Activated CD4-positive, CD25-positive, alpha-beta regulatory T cell treated with anti-CD3 and anti-CD28 coated beads, Interleukin-2, amount 50 U/mL, for 72 hours (primary cell): ENCODE results near the gene ADCY4.
A peak's percentile ranks its signal among the peaks of the same experiment; 100 is the strongest.
"Not testable (repeated sequence)": the region's sequence is repeated elsewhere in the genome, so short reads cannot be mapped to it uniquely, and the experiment has no call there.

Experiments
- DNase-seq: peaks from one replicate; pipeline ENCODE4 v3.0.0; 2021

ADCY4 gene

GRCh38 chr14:24337824-24338175 lies 2.9 kb upstream of the ADCY4 start:
- DNase-seq = no peak

GRCh38 chr14:24337144-24337823 lies 2.4 kb upstream of the ADCY4 start:
- DNase-seq = no peak

DNA sequence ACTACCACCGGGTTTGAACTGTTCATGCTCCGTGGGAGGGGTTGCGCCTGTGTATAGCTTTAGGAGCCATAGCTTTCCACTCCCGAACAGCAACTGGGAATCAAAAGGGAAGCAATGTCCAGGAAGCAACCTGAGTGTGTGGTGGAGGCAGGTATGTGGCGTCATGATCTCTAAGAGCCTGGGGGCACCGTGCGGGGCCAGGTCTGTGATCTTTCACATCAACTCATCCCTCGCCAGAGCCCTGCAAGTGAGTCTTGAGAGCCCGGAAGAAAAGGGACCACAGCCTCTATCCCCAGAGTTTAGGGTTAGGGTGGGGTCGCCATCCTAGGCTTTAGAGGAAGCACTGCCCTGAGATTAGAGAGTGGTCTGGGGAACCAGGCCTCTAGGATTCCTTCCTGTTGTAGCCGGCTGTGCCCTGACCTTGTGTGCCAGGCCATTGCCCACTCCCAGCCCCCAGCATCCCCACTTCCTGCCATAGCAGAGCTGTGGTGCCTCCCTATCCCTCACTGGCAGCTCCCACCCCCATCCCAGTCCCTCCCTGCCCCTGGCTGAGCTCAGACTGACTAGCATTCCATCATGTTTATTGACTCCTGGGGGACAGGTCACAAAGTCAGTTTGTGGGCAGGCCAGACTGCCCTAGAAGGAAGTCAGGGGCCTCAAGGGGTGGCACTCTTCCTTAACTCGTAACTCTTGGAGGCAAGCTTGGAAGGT lies 745 bp upstream of the ADCY4 start:
- DNase-seq = no peak

DNA sequence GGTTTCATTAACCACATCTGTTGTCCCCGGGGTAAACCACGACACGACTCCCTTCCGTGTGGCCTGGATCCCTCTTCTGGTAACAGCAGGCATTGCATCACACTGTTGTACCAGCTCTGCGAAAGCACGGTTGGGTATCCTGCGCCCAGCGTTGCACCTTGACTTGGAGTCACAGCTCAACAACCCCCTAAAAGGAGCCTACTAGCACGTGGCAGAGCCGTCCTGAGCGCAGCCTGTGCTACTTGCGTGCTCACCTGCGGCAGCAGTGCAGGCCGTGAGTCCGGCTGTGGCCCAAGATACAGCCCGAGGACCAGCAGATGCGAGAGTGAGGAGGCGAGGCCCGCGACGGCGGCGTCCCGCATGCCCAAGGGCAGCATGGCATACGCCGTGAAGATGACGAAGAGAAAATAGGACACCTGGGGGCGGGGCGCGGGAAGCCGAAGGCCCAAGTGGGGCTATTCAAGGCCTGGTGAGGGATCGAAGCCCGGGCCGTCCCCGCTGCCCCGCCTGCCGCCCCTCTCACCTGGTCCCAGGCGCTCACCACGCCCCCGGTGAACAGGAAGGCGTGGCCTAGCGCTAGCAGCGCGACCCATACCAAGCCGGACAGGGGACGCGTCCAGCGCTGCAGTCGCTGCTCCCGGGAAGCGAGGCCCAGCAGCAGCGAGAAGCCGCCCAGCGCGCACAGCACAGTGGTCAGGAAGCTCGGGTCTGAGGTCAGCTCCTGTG lies 2.4 kb downstream of the ADCY4 start:
- peak; percentile 73 for DNase-seq

DNA sequence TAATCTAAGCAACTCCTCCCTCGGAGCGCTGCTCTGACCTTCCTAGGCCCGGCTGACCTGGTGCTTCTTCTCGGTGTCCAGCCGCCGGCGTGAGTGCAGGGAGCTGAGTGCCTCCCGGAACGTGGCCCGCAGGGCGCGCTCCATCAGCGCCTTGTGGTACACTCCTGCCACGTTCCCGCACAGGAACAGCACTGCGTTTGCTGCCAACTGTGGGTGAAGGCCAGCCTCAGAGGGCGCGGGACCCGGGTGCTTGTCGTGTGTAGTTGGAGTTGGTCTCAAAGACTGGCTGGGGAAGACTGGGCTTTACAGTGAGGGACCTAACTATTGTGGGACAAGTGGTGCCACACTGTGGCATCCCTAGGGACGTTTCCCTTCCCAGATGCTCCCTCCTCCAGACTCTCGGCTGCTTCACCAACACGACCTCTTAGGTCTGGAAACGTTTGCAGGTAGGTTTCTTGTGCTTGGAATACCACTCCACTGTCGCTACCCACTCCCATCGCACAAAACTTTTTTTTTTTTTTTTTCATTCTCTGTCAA lies 3.1 kb downstream of the ADCY4 start:
- no peak for DNase-seq

DNA sequence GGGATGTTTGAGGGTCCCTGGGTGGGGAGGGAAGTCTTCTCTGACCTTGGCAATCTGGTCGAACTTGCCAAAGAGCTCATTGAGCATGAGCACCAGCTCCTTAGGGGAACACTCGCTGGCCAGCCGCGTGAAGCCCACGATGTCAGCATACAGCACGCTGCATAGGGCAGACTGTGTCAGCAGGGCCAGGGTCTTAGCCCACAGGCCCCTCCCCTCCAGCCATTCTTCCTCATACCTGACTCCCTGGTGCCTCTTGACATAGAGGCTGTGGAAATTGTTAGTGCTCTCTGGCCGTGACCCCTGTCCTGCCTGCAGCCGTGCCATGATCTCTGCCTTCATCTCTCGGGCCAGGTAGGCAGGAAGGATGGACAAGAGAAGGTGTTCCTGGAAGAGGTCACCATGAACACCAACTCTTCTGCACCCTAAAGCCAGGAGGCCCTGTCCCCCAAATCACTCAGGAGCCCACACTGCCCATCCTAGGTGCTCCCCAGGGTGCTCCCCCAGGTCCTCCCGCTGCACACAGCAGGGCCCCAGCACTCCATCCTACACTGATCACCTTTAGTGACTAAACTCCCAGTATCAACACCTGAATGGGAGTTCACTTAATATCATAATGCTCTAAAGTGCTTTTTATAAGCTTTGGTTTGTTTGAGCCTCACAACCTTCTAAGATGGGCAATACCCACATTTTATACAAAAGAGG lies 3.7 kb downstream of the ADCY4 start:
- no peak for DNase-seq

DNA sequence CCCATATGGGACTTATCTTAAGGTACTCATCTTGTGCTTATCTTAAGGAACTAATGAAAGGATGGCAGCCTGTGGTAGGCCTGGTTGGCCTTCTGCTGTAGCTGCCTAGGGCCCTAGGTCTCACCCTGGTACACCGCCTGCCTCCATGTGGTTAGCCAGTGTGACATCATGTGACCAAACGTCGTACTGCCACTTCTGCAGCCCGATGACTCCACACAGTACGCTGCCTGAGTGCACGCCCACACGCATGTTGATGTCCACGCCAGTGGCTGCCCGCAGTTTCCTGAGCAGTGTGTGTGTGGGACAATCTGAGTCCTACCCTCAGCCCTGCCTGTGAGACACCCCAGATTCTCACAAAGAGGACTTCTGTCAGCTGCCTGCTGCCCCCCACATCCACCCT lies 5.1 kb downstream of the ADCY4 start:
- DNase-seq = peak; percentile 48

DNA sequence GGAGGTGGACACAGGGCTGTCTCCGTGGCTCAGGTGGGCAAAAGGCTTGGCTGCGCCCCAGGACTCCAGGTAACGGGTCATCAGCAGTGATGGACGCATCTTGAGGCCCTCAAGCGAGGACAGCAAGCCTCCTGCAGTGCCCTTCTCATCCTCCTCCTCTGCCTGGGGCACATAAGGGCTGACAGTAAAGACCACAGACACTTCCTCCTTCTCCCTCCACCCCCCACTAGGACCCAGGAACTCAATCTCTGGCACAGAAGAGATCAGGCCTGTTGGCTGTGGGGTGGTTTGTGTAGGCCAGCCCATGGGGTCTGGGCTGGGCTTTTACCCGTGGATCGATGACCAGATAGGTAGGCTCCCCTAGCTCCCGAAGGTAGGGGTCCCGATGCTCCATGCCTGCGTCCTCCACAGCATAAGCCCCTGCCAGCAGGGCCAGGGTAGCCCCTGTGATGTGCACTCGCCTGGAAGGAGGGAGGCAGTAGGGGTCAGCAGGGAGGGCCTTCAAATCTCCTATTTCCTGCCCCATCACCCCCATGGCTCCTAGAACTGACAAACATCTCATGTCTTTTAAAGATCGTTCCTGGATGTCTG lies 5.7 kb downstream of the ADCY4 start:
- DNase-seq = no peak

DNA sequence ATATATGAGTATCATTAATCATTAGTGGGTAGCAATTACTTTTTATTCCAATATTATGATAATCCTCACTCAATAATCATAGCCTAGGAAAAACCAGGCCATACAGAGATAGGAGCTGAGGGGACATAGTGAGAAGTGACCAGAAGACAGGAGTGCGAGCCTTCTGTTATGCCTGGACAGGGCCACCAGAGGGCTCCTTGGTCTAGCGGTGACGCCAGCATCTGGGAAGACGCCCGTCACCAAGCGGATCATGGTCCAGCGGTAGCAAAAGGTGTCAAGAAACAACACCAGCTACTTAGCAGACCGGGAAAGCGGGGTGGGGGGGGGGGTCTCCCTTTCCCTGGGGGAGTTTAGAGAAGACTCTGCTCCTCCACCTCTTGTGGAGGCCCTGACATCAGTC lies 7.0 kb downstream of the ADCY4 start:
- not testable (repeated sequence) for DNase-seq

DNA sequence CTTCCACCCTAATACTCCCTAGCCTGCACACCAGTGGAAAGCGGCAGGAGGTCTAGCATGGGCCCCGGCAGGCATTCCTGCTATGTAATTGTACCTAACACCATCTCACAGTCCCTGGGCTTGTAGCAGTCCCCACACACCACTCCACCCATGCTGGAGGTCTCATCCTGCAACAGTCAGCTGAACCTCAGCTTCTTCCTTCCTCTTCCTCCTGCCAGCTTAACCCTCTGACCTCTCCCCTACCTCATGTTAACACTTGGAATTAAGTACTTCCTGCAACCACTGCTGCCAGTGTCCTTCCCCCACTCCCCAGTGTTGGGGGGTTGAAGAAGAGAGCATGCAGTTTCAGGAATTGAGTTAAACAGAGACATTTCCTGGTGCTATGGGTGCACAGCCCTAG lies 7.6 kb downstream of the ADCY4 start:
- no peak for DNase-seq

- DNase-seq = no peak
These were observed 8.9 kb downstream of the ADCY4 start for GRCh38 chr14:24325963-24326362.

GRCh38 chr14:24325041-24325530 lies 9.8 kb downstream of the ADCY4 start:
- DNase-seq = no peak

DNA sequence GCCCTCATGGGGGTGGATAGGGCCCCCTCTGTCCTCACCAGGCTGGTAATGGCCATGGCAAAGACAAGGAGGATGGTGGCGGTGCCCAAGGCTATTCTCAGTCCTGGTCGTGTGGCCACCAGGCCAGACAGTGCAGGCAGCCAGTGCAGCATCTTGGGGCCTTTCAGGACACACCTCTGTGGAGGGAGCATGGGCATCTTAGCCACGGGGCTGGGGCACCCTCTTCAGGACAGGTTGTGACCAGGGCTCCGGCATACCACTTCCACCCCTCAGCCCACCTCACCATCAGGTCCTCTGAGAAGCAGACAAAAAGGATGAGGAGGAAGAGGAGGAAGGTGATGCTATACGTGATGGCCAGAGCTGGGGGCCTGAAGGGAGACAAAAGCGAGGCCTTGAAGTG lies 10.8 kb downstream of the ADCY4 start:
- DNase-seq = no peak

- no peak for DNase-seq
These were observed 11.5 kb downstream of the ADCY4 start for GRCh38 chr14:24323341-24323740.

- DNase-seq = no peak
These were observed 12.2 kb downstream of the ADCY4 start for GRCh38 chr14:24322672-24323071.

DNA sequence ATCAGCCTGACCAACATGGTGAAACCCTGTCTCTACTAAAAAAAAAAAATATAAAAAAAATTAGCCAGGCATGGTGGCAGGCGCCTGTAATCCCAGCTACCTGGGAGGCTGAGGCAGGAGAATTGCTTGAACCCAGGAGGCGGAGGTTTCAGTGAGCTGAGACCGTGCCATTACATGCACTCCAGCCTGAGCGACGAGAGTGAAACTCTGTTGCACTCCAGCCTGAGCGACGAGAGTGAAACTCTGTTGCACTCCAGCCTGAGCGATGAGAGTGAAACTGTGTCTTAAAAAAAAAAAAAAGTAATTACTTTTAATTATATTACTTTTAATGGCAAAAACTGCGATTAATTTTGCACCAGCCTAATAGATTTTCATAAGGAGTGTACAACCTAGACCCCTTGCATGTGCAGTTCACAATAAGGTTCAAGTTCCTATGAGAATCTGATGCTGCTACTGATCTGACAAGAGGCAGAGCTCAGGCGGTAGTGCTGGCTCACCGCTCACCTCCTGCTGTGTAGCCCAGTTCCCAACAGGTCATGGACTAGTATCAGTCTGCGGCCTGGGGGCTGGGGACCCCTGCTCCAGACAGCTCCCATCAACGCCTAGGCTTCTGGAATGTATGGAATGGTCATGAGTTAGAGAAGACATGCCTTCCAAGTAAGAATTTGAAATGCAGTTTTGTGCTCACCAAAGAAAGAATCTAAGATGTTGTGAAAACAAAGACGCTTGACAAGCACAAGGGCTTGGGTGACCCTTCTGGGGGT lies 13.5 kb downstream of the ADCY4 start:
- no peak for DNase-seq

GRCh38 chr14:24317141-24317928 lies 17.5 kb downstream of the ADCY4 start:
- DNase-seq = no peak

- no peak for DNase-seq
These were observed 18.3 kb downstream of the ADCY4 start for GRCh38 chr14:24316597-24316950.

GRCh38 chr14:24315807-24316596 lies 18.9 kb downstream of the ADCY4 start:
- DNase-seq = no peak

GRCh38 chr14:24315243-24315806 lies 19.5 kb downstream of the ADCY4 start:
- no peak for DNase-seq
